Measurements from ENCODE around the gene COMMD2.

Gene COMMD2

GRCh38 chr3:149702691-149703441 lies 49.4 kb downstream of the COMMD2 start:
- DNase-seq, result no peak

- no peak for DNase-seq
These were observed 50.3 kb downstream of the COMMD2 start for GRCh38 chr3:149701977-149702350.

- DNase-seq, result no peak
These were observed 50.9 kb downstream of the COMMD2 start for GRCh38 chr3:149701206-149701976.
